ENCODE results near the gene EFNA5.

DNA sequence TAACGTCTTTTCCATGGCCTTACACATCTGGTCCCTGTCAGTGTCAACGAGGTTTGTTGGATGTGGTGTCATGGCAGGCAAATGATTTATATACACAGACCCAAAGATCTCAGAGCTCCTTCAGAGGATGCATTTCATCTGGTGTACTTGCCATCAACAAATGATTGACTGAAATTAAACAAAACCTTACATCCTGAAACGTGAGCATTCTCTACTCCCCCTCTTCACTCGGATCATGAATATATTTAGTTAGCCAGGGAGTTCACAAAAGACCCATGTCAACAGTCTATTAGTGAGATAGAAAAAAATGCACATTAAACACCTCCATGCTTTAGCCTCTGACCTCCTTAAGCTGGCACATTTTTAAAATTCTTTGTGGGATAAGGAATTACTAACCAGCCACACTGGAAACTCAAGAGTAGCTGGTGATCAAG, 215.6 kb downstream of the EFNA5 start:
- TF ChIP-seq, protein P1, sequence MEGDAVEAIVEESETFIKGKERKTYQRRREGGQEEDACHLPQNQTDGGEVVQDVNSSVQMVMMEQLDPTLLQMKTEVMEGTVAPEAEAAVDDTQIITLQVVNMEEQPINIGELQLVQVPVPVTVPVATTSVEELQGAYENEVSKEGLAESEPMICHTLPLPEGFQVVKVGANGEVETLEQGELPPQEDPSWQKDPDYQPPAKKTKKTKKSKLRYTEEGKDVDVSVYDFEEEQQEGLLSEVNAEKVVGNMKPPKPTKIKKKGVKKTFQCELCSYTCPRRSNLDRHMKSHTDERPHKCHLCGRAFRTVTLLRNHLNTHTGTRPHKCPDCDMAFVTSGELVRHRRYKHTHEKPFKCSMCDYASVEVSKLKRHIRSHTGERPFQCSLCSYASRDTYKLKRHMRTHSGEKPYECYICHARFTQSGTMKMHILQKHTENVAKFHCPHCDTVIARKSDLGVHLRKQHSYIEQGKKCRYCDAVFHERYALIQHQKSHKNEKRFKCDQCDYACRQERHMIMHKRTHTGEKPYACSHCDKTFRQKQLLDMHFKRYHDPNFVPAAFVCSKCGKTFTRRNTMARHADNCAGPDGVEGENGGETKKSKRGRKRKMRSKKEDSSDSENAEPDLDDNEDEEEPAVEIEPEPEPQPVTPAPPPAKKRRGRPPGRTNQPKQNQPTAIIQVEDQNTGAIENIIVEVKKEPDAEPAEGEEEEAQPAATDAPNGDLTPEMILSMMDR (IDR thresholded peaks at IDR 0.05) = no peak
- TF ChIP-seq EP300 (IDR thresholded peaks at IDR 0.05) (no peak), POLR2A (IDR thresholded peaks at IDR 0.05) (no peak)

Measured in gastroesophageal sphincter (tissue), 3 donors.